ENCODE results near the gene TMED6.

GRCh38 chr16:69344171-69344570 lies 7.4 kb downstream of the TMED6 start:
- TF ChIP-seq CTCF (conservative IDR thresholded peaks at IDR 0.05 in 1 of 2, IDR thresholded peaks at IDR 0.05 in 1 of 2; ENCODE audit: low read depth in 1 of 2, low read length in 2 of 2) (no peak), EZH2 (IDR thresholded peaks at IDR 0.05; ENCODE audit: low read length, missing control alignments) (no peak)

Measured in fibroblast of lung (primary cell).